DMS114 treated with DMSO at 0.1 percent for 48 hours (cell line): Measurements from ENCODE around the gene GJB4.
A peak's percentile ranks its signal among the peaks of the same experiment; 100 is the strongest.
"Not testable (repeated sequence)": the region's sequence is repeated elsewhere in the genome, so short reads cannot be mapped to it uniquely, and the experiment has no call there.

Source experiments
- DNase-seq: peaks from one replicate; lab custom pipeline; 2025; ENCODE audit not compliant: unreplicated experiment; lab: John Stamatoyannopoulos, UW

The GJB4 gene

DNA sequence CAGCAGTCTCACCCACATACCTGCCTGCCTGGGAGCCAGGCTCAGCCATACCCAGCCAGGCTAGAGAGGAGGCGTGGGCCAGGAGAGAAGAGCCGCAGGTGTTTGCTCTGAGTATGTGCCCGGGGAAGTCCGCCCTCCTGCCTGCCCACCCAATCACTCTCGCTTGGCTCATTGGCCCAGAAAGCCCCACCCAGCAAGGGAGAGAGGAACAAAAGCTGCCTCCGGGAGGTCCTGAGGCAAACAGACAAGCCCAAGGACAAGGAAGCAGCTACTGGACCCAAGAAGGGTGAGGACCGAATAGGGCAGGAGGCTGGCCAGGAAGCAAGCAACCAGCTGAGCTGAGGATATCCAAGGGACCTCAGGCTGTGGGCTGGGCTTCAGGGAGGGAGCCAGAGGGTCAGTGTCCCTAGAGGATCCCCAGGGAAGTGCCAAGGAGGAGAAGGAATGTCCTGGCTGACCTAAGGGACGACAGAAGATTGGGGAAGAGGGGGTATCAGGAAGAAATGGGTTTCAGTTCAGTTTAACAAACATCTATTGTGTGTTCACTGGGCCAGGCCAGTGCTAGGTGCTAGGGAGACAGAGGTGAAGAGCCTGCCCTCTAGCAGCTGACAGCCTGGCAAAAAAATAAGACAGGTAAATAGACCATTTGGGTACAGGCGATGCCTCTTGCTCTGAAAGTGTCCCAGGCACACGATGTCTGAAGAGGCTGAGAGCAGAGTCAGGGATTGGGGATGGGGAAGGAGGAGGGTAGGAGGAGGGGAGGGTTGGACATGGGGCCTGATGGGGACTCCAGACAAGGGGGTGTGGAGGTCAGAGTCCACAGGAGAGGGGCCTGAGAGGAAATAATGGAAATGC is at the start of gene GJB4:
Gene GJB4 (plus strand): TSS at position 238 of the 855 bp plus-strand sequence. CDS start 1,515 bp downstream, outside the sequence.
- DNase-seq: no peak

DNA sequence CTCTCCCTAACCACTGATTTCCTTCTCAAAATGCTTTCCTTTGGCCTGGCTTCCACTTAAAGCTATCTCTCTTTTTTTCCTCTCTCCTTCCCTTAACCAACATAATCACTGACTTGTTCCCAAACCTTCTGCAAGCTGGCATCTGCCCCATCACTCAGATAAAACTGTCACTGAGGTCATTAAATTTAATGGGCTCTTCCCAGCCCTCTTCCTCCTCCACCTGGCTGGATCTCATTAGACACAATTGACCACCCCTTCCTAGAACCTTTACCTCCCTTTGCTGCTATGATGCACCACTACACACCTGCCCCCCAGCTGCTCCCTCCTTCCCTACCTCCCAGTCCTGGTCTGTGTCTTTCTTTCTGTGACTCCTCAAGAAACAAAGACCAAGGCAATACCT is 48.7 kb upstream of the GJB4 start:
- DNase-seq: no peak

DNA sequence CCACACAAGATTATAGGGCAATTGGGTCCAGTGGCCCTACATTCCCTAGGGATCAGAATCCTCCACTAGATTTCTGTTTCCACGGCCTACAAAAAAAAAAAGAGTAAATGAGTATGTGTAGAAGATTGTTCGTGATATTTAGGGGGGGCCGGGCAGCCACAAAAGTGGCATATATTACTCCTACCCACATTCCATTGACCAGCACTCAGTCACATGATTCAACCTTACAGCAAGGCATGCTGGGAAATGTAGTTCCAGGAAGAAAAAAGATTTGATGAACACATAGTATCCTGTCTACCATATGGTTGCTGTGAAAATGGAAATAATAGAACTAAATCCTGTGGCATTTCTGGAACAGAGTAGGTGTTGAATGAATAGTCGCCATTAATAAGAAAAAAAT is 48.1 kb upstream of the GJB4 start:
- no peak for DNase-seq

GRCh38 chr1:34712007-34712688 is 47.4 kb upstream of the GJB4 start:
- DNase-seq: no peak

- DNase-seq: no peak
Measured at GRCh38 chr1:34713443-34713842, 46.1 kb upstream of the GJB4 start.

DNA sequence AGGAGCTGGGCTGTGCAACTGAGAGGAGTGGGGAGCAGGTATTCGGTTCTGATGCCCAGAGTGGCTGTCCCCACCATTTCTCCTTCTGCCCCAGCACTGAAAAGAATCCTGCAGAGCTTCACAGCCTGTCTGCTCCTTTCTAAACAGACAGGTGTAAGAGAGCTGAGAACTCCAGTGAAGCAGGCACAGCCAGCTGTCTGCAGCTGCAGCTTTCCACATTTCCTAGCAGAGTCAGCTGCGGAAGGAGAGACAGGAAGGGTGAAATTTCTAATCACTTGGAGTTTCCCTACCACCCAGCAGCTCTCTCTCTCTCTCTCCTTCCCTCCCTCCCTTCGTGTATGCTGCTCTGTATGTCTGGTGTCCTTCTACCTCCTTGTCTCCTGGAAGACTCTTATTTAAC is 45.2 kb upstream of the GJB4 start:
- no peak for DNase-seq

GRCh38 chr1:34715139-34715538 is 44.4 kb upstream of the GJB4 start:
- DNase-seq: no peak

GRCh38 chr1:34721241-34721640 is 38.3 kb upstream of the GJB4 start:
- no peak for DNase-seq

GRCh38 chr1:34721646-34722355 is 37.7 kb upstream of the GJB4 start:
- no peak for DNase-seq

DNA sequence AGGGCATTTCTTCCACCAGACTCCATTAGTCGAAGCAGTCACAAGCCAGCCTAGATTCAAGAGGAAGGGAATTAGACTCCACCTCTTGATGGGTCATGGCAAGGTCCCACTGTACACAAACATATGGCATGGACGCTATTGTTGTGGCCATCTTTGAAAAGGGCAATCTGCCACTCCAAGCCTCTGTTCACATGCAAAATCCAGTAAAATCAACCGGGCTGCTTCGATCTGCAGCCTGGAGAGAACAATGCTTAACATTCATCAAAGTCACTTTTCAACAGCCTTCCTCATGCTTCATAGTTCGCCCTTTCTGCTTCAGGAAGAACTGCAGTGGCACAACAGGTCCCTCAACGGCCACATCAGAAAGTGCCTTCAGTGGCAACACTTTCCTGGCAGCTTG is 32.7 kb upstream of the GJB4 start:
- DNase-seq: no peak

- DNase-seq: no peak
Measured at GRCh38 chr1:34730485-34730884, 29.1 kb upstream of the GJB4 start.

DNA sequence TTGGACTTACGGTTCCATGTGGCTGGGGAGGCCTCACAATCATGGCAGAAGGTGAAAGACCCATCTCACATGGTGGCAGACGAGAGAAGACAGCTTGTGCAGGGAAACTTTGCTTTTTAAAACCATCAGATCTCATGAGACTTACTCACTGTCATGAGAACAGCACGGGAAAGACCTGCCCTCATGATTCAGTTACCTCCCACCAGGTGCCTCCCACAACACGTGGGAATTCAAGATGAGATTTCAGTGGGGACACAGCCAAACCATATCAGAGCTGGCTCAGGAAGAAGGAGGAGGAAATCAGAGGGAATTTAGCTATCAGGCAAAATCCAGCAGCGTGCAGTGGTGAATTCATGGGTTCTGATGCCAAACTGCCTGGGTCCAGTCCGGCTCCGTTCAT is 26.7 kb upstream of the GJB4 start:
- not testable (repeated sequence) for DNase-seq

DNA sequence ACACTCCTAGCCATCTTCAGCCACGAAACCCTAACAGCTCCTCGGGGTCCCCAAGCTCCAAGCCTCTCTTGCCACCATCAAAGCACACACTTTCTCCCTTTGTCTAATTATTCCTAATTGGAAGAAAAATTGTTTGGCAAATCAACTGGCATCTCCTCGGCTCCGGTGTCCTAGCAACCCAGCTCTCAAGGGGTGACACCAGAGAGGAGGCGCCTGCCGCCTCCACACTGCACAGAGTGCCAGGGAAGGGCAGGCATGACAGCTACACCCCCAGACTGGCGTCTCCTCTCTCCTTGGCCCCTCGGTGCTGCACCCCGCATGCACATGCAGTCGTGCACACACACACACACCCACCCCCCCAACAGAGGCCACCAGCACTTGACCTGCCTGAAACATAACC is 22.8 kb upstream of the GJB4 start:
- DNase-seq: no peak

DNA sequence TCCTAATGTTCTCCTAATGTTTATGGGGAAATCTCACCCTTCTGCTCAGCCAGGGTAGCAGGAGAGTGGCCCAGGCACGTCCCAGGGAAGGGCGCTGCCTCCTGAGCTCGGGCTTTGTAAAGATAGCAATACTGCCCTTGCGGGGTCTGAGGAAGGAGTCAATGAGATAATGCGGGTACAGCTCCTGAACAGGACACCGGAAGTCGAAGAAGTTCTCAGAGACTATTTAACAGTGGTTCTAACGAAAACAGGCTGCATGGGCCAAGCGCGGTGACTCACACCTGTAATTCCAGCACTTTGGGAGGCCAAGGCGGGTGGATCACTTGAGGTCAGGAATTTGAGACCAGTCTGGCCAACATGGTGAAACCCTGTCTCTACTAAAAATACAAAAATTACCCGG is 22.3 kb upstream of the GJB4 start:
- not testable (repeated sequence) for DNase-seq

DNA sequence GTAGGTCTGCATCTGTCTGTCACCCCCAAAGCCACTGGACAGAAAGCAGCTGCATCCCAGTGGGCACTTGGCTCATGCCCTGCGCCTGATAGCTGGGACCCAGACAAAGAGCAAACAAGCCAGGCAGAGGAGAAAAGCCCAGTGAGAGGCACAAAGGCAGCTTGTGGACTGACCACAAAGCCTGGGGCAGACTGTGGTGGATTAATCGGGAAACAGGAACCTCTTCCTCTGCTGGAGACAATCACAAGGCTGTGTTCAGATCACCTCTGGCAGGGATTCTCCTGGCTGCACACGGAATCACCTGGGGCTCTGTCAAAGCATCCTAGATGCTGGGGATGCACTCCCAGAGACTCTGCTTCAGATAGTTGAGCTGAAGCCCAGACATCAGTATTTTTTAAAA is 19.9 kb upstream of the GJB4 start:
- DNase-seq: no peak

- no peak for DNase-seq
Measured at GRCh38 chr1:34740161-34740868, 19.2 kb upstream of the GJB4 start.

- DNase-seq: peak; percentile 48
Measured at GRCh38 chr1:34742667-34743270, 16.8 kb upstream of the GJB4 start.

DNA sequence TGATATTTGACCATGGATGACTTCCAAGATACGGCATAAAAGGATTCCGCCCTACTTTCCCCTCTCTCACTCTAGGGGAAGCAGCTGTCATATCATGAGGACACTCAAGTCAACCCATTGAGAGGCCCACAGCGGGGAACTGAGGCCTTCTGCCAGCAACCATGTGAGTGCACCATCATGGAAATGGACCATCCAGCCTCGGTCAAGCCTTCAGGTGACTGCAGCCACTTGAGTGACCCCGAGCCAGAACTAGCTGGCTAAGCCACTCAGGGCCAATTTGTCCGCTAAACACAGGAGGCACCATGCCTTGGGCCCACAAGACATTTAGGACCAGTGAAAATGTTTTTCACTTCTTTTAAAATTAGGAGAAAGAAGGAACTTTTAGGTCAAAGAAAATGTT is 15.8 kb upstream of the GJB4 start:
- DNase-seq: no peak

GRCh38 chr1:34744851-34745250 is 14.7 kb upstream of the GJB4 start:
- no peak for DNase-seq

GRCh38 chr1:34745666-34746065 is 13.9 kb upstream of the GJB4 start:
- DNase-seq: no peak

DNA sequence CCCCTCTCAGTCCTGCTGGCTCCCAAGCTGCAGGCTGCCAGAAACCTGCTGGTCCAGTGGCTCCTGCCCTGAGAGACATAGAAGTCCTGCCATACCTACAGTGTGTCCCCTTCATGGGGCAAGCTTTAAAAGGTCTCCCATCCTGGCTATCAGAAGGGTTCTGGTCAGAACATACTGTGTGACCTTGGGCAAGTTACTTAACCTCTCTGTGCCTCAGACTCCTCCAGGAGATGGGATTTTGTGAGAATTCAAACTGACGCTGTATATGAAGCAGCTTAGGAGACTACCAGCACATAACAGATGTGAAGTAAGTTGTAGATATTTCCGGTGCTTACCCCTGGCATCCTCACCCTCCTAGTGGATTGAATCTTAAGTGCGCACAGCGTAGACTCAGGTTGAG is 13.4 kb upstream of the GJB4 start:
- no peak for DNase-seq
